SU-DHL-6 (cell line): ENCODE results near the gene CTTNBP2NL.

Source experiments
- CTCF ChIP-seq: fragments of 200-600 bp; sonication (generic); IDR thresholded peaks from one replicate; pipeline ENCODE4 v1.5.1; 2017; ENCODE audit warnings: antibody characterized with exemption, mild to moderate bottlenecking, low read length, moderate library complexity; ENCODE audit not compliant: insufficient read depth, poor library complexity, severe bottlenecking
- EZH2phosphoT487 ChIP-seq: fragments of 200-600 bp; sonication (generic), shearing (Covaris generic); conservative IDR thresholded peaks from 2 replicates; pipeline ENCODE4 v1.6.1; 2018; ENCODE audit warnings: mild to moderate bottlenecking, antibody characterized with exemption, low read length, moderate library complexity, mixed read lengths

- no peak for TF ChIP-seq CTCF
- no peak for TF ChIP-seq EZH2phosphoT487
These were observed 111.3 kb downstream of the CTTNBP2NL start for GRCh38 chr1:112507336-112507735.
